ENCODE measurements around the gene UEVLD. TPM values are rescaled to one million over a fixed set of nuclear protein-coding genes. Genes with fewer than 3 reads are reported as not detected.
A peak's percentile ranks its signal among the peaks of the same experiment; 100 is the strongest.
"Not testable (repeated sequence)": the region's sequence is repeated elsewhere in the genome, so short reads cannot be mapped to it uniquely, and the experiment has no call there.

Gene UEVLD
- total and polyA plus RNA-seq, 2 donors (not counting 1 experiment from before 2014, with no cell fraction given), result 25.9 to 29.0 TPM

GRCh38 chr11:18599739-18600230 is 11.3 kb upstream of the UEVLD start, which contains the start of gene MISFA:
TSS of gene MISFA (plus strand) at chr11:18599789. CDS start at chr11:18599929, 140 bp downstream.
- no peaks in the 10 kb centered on the region for H3K9me3 ChIP-seq (ENCODE audit: control insufficient read depth, insufficient read depth, low read depth, low read length)
- no peaks in the 10 kb centered on the region for H3K4me1 ChIP-seq (ENCODE audit: control insufficient read depth, extremely low read depth, insufficient read depth, low read length)
- no peak within 1 kb of the TSS for H3K4me2 ChIP-seq (ENCODE audit: extremely low read depth, insufficient read depth, low read length)
- TF ChIP-seq EZH2 (IDR thresholded peaks at IDR 0.05; ENCODE audit: low read length, missing control alignments) (no peak), CTCF (conservative IDR thresholded peaks at IDR 0.05 in 1 of 2, IDR thresholded peaks at IDR 0.05 in 1 of 2; ENCODE audit: low read depth in 1 of 2, low read length in 2 of 2) (no peak)
- peak in 1 of 2 donors; percentile 33 for DNase-seq (ENCODE audit: low read depth in 2 of 2)
- H3K36me3 ChIP-seq (ENCODE audit: control insufficient read depth, insufficient read depth, low read length), result no peaks in the 10 kb centered on the region
- H3K27ac ChIP-seq (ENCODE audit: insufficient read depth, low read length), result no peak within 1 kb of the TSS
- H3K79me2 ChIP-seq (ENCODE audit: control insufficient read depth, insufficient read depth, low read length), result no peaks in the 10 kb centered on the region
- no peak within 1 kb of the TSS for H3K4me3 ChIP-seq (replicated peaks in 1 of 4; ENCODE audit: control extremely low read depth in 1 of 4, insufficient read depth in 1 of 4, low read depth in 3 of 4, low read length in 4 of 4)
- H2AFZ ChIP-seq (ENCODE audit: low read length), result no peak within 1 kb of the TSS
- H3K9ac ChIP-seq (ENCODE audit: insufficient read depth, low read length), result no peak within 1 kb of the TSS
- H4K20me1 ChIP-seq (ENCODE audit: control insufficient read depth, extremely low read depth, insufficient read depth, low read length), result no peaks in the 10 kb centered on the region
- H3K27me3 ChIP-seq (ENCODE audit: control insufficient read depth, insufficient read depth, low read length), result no peaks in the 10 kb centered on the region

GRCh38 chr11:18594999-18595749 is 6.6 kb upstream of the UEVLD start:
- DNase-seq (ENCODE audit: low read depth in 2 of 2), result peak in 1 of 2 donors; percentile 76
- no peak overlapping the region for H3K9ac ChIP-seq (ENCODE audit: insufficient read depth, low read length)
- TF ChIP-seq EZH2 (IDR thresholded peaks at IDR 0.05; ENCODE audit: low read length, missing control alignments) (no peak), CTCF (conservative IDR thresholded peaks at IDR 0.05 in 1 of 2, IDR thresholded peaks at IDR 0.05 in 1 of 2; ENCODE audit: low read depth in 1 of 2, low read length in 2 of 2) (no peak)

GRCh38 chr11:18594088-18594487 is 5.6 kb upstream of the UEVLD start:
- H3K9me3 ChIP-seq (ENCODE audit: control insufficient read depth, insufficient read depth, low read depth, low read length); H3K27ac ChIP-seq (ENCODE audit: insufficient read depth, low read length); H3K4me3 ChIP-seq (replicated peaks in 1 of 4; ENCODE audit: control extremely low read depth in 1 of 4, insufficient read depth in 1 of 4, low read depth in 3 of 4, low read length in 4 of 4); H3K27me3 ChIP-seq (ENCODE audit: control insufficient read depth, insufficient read depth, low read length); H3K4me1 ChIP-seq (ENCODE audit: control insufficient read depth, extremely low read depth, insufficient read depth, low read length); H3K9ac ChIP-seq (ENCODE audit: insufficient read depth, low read length); DNase-seq (ENCODE audit: low read depth in 2 of 2); H4K20me1 ChIP-seq (ENCODE audit: control insufficient read depth, extremely low read depth, insufficient read depth, low read length); H3K4me2 ChIP-seq (ENCODE audit: extremely low read depth, insufficient read depth, low read length); H2AFZ ChIP-seq (ENCODE audit: low read length); H3K36me3 ChIP-seq (ENCODE audit: control insufficient read depth, insufficient read depth, low read length): not testable (repeated sequence)
- H3K79me2 ChIP-seq (ENCODE audit: control insufficient read depth, insufficient read depth, low read length), result peaks cover 13% of the 10 kb centered on the region

More at GRCh38 chr11:18594999-18595749, 6.6 kb upstream of the UEVLD start:
- Histone ChIP-seq H3K36me3 (ENCODE audit: control insufficient read depth, insufficient read depth, low read length) (no peaks in the 10 kb centered on the region), H3K4me2 (ENCODE audit: extremely low read depth, insufficient read depth, low read length) (no peak overlapping the region), H3K27ac (ENCODE audit: insufficient read depth, low read length) (no peak overlapping the region), H3K4me3 (replicated peaks in 1 of 4; ENCODE audit: control extremely low read depth in 1 of 4, insufficient read depth in 1 of 4, low read depth in 3 of 4, low read length in 4 of 4) (no peak overlapping the region), H3K27me3 (ENCODE audit: control insufficient read depth, insufficient read depth, low read length) (no peaks in the 10 kb centered on the region), H3K79me2 (ENCODE audit: control insufficient read depth, insufficient read depth, low read length) (peaks cover 3% of the 10 kb centered on the region), H2AFZ (ENCODE audit: low read length) (no peak overlapping the region), H3K9me3 (ENCODE audit: control insufficient read depth, insufficient read depth, low read depth, low read length) (no peaks in the 10 kb centered on the region), H3K4me1 (ENCODE audit: control insufficient read depth, extremely low read depth, insufficient read depth, low read length) (peaks cover 2% of the 10 kb centered on the region), H4K20me1 (ENCODE audit: control insufficient read depth, extremely low read depth, insufficient read depth, low read length) (no peaks in the 10 kb centered on the region)
